ENCODE measurements around the gene FRAT1.
"Not testable (repeated sequence)": the region's sequence is repeated elsewhere in the genome, so short reads cannot be mapped to it uniquely, and the experiment has no call there.

Gene FRAT1

GRCh38 chr10:97335188-97335619 lies 16.1 kb downstream of the FRAT1 start:
- no peak for DNase-seq

- no peak for DNase-seq
Measured at GRCh38 chr10:97336006-97336405, 16.9 kb downstream of the FRAT1 start.

- DNase-seq: no peak
Measured at GRCh38 chr10:97336446-97336845, 17.4 kb downstream of the FRAT1 start.

- no peak for DNase-seq
Measured at GRCh38 chr10:97336942-97337831, 18.1 kb downstream of the FRAT1 start.

- no peak for DNase-seq
Measured at GRCh38 chr10:97338041-97338440, 19.0 kb downstream of the FRAT1 start.

- no peak for DNase-seq
Measured at GRCh38 chr10:97341416-97341815, 22.3 kb downstream of the FRAT1 start.

- not testable (repeated sequence) for DNase-seq
Measured at GRCh38 chr10:97343664-97344063, 24.6 kb downstream of the FRAT1 start.

GRCh38 chr10:97347317-97347716 lies 28.2 kb downstream of the FRAT1 start:
- DNase-seq: no peak

- DNase-seq: no peak
Measured at GRCh38 chr10:97349752-97350513, 30.9 kb downstream of the FRAT1 start.

GRCh38 chr10:97353945-97354344 lies 34.9 kb downstream of the FRAT1 start:
- no peak for DNase-seq

- no peak for DNase-seq
Measured at GRCh38 chr10:97355571-97355975, 36.5 kb downstream of the FRAT1 start.

- no peak for DNase-seq
Measured at GRCh38 chr10:97356318-97356914, 37.3 kb downstream of the FRAT1 start.

- no peak for DNase-seq
Measured at GRCh38 chr10:97356918-97357317, 37.8 kb downstream of the FRAT1 start.

- DNase-seq: no peak
Measured at GRCh38 chr10:97358349-97358748, 39.3 kb downstream of the FRAT1 start.

GRCh38 chr10:97358781-97359180 lies 39.7 kb downstream of the FRAT1 start:
- no peak for DNase-seq

- no peak for DNase-seq
Measured at GRCh38 chr10:97360705-97361536, 41.9 kb downstream of the FRAT1 start.

GRCh38 chr10:97361537-97361901 lies 42.4 kb downstream of the FRAT1 start:
- DNase-seq: no peak

- no peak for DNase-seq
Measured at GRCh38 chr10:97362310-97363033, 43.4 kb downstream of the FRAT1 start.

- no peak for DNase-seq
Measured at GRCh38 chr10:97363071-97363470, 44.0 kb downstream of the FRAT1 start.

- DNase-seq: no peak
Measured at GRCh38 chr10:97365761-97366351, 46.8 kb downstream of the FRAT1 start.

GRCh38 chr10:97366572-97366971 lies 47.5 kb downstream of the FRAT1 start:
- no peak for DNase-seq

Data from CD4-positive, alpha-beta T cell treated with Interleukin-4 for 4 hours (primary cell).